ENCODE data around the gene MAPRE3.

DNA sequence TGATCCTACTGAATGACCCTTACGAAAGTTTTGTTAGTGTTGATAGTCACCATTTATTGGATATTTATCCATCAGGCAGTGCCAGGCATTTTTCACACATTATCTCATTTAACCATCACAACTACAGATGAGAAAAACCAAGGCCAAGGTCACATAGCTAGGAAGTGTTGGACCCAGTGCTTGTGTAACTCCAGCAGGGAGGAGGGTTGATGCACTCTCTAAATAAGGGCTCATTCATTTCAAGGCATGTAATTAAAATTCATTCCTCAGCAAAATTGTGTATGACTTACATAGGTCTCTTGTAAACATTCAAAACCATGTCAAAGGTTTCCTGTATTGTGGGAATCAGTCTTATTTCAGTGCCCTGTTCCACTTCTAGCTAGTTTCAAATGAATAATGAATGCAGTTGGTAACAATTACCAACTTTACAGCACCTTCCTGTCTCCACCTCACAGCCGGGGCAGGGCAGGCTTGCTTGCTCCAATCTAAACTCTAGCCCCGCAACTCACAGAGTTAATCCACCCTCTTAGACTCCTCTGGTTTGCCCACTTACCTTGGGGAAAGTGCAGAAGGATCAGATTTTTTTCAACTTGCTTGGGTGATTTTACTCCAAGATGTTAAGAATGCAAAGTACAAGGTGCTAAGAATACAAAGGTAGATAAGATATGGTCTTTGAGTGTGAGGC lies 5.8 kb upstream of the MAPRE3 start:
- TF ChIP-seq, protein P1, sequence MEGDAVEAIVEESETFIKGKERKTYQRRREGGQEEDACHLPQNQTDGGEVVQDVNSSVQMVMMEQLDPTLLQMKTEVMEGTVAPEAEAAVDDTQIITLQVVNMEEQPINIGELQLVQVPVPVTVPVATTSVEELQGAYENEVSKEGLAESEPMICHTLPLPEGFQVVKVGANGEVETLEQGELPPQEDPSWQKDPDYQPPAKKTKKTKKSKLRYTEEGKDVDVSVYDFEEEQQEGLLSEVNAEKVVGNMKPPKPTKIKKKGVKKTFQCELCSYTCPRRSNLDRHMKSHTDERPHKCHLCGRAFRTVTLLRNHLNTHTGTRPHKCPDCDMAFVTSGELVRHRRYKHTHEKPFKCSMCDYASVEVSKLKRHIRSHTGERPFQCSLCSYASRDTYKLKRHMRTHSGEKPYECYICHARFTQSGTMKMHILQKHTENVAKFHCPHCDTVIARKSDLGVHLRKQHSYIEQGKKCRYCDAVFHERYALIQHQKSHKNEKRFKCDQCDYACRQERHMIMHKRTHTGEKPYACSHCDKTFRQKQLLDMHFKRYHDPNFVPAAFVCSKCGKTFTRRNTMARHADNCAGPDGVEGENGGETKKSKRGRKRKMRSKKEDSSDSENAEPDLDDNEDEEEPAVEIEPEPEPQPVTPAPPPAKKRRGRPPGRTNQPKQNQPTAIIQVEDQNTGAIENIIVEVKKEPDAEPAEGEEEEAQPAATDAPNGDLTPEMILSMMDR (IDR thresholded peaks at IDR 0.05), result no peak
- TF ChIP-seq POLR2A (IDR thresholded peaks at IDR 0.05), result no peak

Measured in Peyer's patch (tissue), 4 donors.